Stomach (tissue), 9 donors: ENCODE measurements around the gene PIK3R6. TPM values are rescaled to one million over a fixed set of nuclear protein-coding genes. Genes with fewer than 3 reads are reported as not detected.

Source experiments
- DNase-seq, 2 donors: peaks; one replicate each; pipeline versions ENCODE4 v3.0.0 to v3.0.0-alpha.2; 2013 to 2019
- H3K27ac ChIP-seq, 5 donors: fragments of 200-600 bp in 4 of 5; sonication (generic) in 4 of 5; one replicate each; pipeline ENCODE4 v1.5.1; 2013 to 2019; ENCODE audit warnings: mild to moderate bottlenecking in 1 of 5, moderate library complexity in 1 of 5
- H3K27me3 ChIP-seq, 3 donors: fragments of 200-600 bp; sonication (generic); one replicate each; pipeline ENCODE4 v1.5.1; 2017 to 2019; ENCODE audit warnings: mixed run types in 1 of 3
- H3K36me3 ChIP-seq, 4 donors: fragments of 200-600 bp; sonication (generic); 1 replicate in 3 of 4; 2 replicates in 1 of 4; pipeline ENCODE4 v1.5.1; 2016 to 2019
- H3K4me1 ChIP-seq, 4 donors: fragments of 200-600 bp; sonication (generic); one replicate each; pipeline ENCODE4 v1.5.1; 2016 to 2019
- H3K4me3 ChIP-seq, 4 donors: fragments of 200-600 bp; sonication (generic) in 3 of 4; one replicate each; pipeline ENCODE4 v1.5.1; 2016 to 2019; ENCODE audit warnings: mild to moderate bottlenecking in 1 of 4
- H3K9me3 ChIP-seq, 4 donors: fragments of 200-600 bp; sonication (generic); one replicate each; pipeline ENCODE4 v1.5.1; 2016 to 2019
- CTCF ChIP-seq, 7 experiments: fragments of 450-650 bp in 4 of 7; fragments of 200-600 bp in 3 of 7; sonication (generic) in 3 of 7; IDR thresholded peaks; one replicate each; pipeline ENCODE4 v1.5.1; 2016 to 2019; ENCODE audit warnings: antibody characterized with exemption in 7 of 7, control low read depth in 2 of 7, mild to moderate bottlenecking in 1 of 7
- EP300 ChIP-seq: sonication (generic); formaldehyde crosslinking; IDR thresholded peaks from one replicate; pipeline ENCODE4 v1.6.1; 2017; ENCODE audit warnings: antibody characterized with exemption
- POLR2A ChIP-seq, 4 donors: fragments of 450-650 bp; IDR thresholded peaks; one replicate each; pipeline ENCODE4 v1.6.1; 2016; ENCODE audit warnings: antibody characterized with exemption in 4 of 4, control low read depth in 2 of 4, mild to moderate bottlenecking in 1 of 4, moderate library complexity in 1 of 4
- POLR2AphosphoS5 ChIP-seq, 3 donors: sonication (generic); formaldehyde crosslinking; IDR thresholded peaks; one replicate each; pipeline ENCODE4 v1.6.1; 2016; ENCODE audit warnings: antibody characterized with exemption in 3 of 3
- WGBS, 5 donors: extraction: QIAGEN DNeasy Blood & Tissue Kit in 3 of 5; methylation state at CpG; one replicate each; pipeline versions ENCODE4 v1.1.5 to v1.1.7; 2013 to 2018; 5-methylcytosine and 5-hydroxymethylcytosine counted together
- intact Hi-C: fragments of 100-400 bp; cut with DNase I; formaldehyde crosslinking; loops from one replicate; pipeline ENCODE4 v1.15.1; 2023; ENCODE audit warnings: low total_unique reads
- polyA plus RNA-seq, 3 donors: library from polyadenylated mRNA; stranded (reverse); fragments of 200-250 nt; gene quantifications; one replicate each; pipeline ENCODE4 v1.2.3, GENCODE V29; 2013
- total RNA-seq, 5 donors: library from RNA; depleted of rRNA; stranded (reverse); fragments of >200 nt; gene quantifications; one replicate each; pipeline versions ENCODE4 v1.1.0 to v1.2.3, GENCODE V29; 2014 to 2016
- donor health status: healthy with polysubstance abuse.
- donor health status: Bipolar disorder and iron deficiency.
- donor health status: healthy.

PIK3R6 gene
- total and polyA plus RNA-seq, 8 donors: under 0.01 to 4.3 (median 0.37) TPM; not detected in 1

- intact Hi-C loops: no loop called here
- no peak overlapping the region for H3K27ac ChIP-seq
- TF ChIP-seq POLR2AphosphoS5 (IDR thresholded peaks at IDR 0.05) (no peak), POLR2A (IDR thresholded peaks at IDR 0.05) (no peak), EP300 (no peak), CTCF (IDR thresholded peaks at IDR 0.05) (no peak)
Measured at GRCh38 chr17:8836821-8837562, 30.5 kb downstream of the PIK3R6 start.

GRCh38 chr17:8835631-8836364, 31.7 kb downstream of the PIK3R6 start:
- no peaks in the 10 kb centered on the region for H3K9me3 ChIP-seq
- 89 to 91% (median 90%) methylated on average over 5 to 6 of the region's 6 CpGs for WGBS, 5 donors
- H3K36me3 ChIP-seq: no peaks in the 10 kb centered on the region
- H3K27ac ChIP-seq: no peak overlapping the region
- H3K27me3 ChIP-seq: peaks cover 0 to 66% (median 7%) of the 10 kb centered on the region in 3 donors
- no peak for DNase-seq
- no peak overlapping the region for H3K4me3 ChIP-seq
- intact Hi-C loops: no loop called here
- no peak for TF ChIP-seq POLR2A (IDR thresholded peaks at IDR 0.05)
- no peak for TF ChIP-seq EP300
- TF ChIP-seq POLR2AphosphoS5 (IDR thresholded peaks at IDR 0.05): no peak
- no peak for TF ChIP-seq CTCF (IDR thresholded peaks at IDR 0.05)
- H3K4me1 ChIP-seq: no peaks in the 10 kb centered on the region

More at GRCh38 chr17:8836821-8837562, 30.5 kb downstream of the PIK3R6 start:
- H3K4me1 ChIP-seq: no peaks in the 10 kb centered on the region
- no peak for DNase-seq
- H3K9me3 ChIP-seq: no peaks in the 10 kb centered on the region
- no peaks in the 10 kb centered on the region for H3K36me3 ChIP-seq
- no peak overlapping the region for H3K4me3 ChIP-seq
- H3K27me3 ChIP-seq: peaks cover 0 to 66% (median 7%) of the 10 kb centered on the region in 3 donors
- 63 to 76% (median 74%) methylated on average over 15 of the region's 15 CpGs for WGBS, 5 donors

GRCh38 chr17:8835106-8835505, 32.4 kb downstream of the PIK3R6 start:
- 88 to 93% (median 92%) methylated on average over 14 of the region's 14 CpGs for WGBS, 5 donors
- H3K36me3 ChIP-seq: no peaks in the 10 kb centered on the region
- H3K27ac ChIP-seq: no peak overlapping the region
- H3K4me3 ChIP-seq: no peak overlapping the region
- no peaks in the 10 kb centered on the region for H3K4me1 ChIP-seq
- TF ChIP-seq POLR2A (IDR thresholded peaks at IDR 0.05) (no peak), EP300 (no peak), POLR2AphosphoS5 (IDR thresholded peaks at IDR 0.05) (no peak), CTCF (IDR thresholded peaks at IDR 0.05) (no peak)
- intact Hi-C loops: no loop called here
- no peak for DNase-seq
- H3K27me3 ChIP-seq: peaks cover 0 to 72% (median 7%) of the 10 kb centered on the region in 3 donors
- H3K9me3 ChIP-seq: no peaks in the 10 kb centered on the region

GRCh38 chr17:8832711-8833352, 34.6 kb downstream of the PIK3R6 start:
- peak in 2 of 7 experiments; percentile 13 to 32 for TF ChIP-seq CTCF (IDR thresholded peaks at IDR 0.05)
- no peak for TF ChIP-seq EP300
- no peak for TF ChIP-seq POLR2A (IDR thresholded peaks at IDR 0.05)
- peaks cover 0 to 77% (median 7%) of the 10 kb centered on the region in 3 donors for H3K27me3 ChIP-seq
- no peak overlapping the region for H3K27ac ChIP-seq
- no peaks in the 10 kb centered on the region for H3K36me3 ChIP-seq
- H3K9me3 ChIP-seq: no peaks in the 10 kb centered on the region
- 34 to 48% (median 44%) methylated on average over 9 to 33 of the region's 33 CpGs for WGBS, 5 donors
- intact Hi-C loops: no loop called here
- H3K4me3 ChIP-seq: no peak overlapping the region
- peak in 1 of 2 donors; percentile 55 for DNase-seq
- H3K4me1 ChIP-seq: no peaks in the 10 kb centered on the region
